HG03095 (cell line): ENCODE results near the gene NELFB.

Experiments used
- ATAC-seq: cut with Tn5 transposase; IDR thresholded peaks from one replicate; pipeline ENCODE4 v1.9.1; 2021; ENCODE audit warnings: moderate library complexity; ENCODE audit not compliant: unreplicated experiment

Gene NELFB

DNA sequence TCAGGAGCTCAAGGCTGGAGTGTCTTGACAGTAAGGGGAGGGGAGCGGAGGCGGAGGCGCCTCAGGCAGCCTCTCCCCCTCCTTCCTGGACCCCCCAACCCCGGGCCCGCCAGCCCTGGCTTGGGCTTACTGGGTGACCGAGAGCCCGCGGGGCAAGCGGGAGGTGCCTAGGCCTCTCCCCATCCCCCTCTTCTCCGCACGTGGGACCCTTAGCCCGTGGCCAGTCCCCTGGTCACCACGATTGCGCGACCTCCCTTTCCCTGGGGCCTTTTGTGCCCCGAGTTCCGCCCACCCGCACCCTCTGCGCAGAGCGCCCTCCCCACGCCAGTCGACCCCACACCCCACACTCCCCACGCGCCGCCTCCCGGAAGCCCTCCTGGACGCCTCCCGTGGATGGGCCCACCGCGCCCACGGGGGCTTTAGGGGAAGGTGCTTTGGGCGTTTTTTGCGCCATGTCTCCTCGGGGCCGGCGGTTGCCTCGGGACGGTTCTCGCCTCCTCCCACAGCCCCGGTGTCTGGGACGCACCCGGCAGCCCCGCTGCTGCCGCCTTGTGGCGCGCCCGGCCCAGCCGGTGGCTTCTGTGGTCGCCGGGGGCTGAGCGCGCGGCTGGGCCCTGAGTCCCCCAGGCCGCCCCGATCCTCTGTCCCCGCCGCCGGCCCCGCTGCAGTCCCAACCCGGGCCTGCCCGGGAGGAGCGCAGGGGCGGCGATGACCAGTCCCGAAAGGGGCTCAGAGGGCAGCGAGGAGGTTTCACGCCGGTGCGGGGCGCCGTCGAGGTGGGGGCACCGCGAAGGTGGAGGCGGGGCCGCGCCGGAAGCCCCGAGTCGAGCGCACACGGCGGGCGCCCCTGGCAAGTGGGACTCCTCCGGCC lies 25.6 kb downstream of the NELFB start:
- ATAC-seq = no peak

DNA sequence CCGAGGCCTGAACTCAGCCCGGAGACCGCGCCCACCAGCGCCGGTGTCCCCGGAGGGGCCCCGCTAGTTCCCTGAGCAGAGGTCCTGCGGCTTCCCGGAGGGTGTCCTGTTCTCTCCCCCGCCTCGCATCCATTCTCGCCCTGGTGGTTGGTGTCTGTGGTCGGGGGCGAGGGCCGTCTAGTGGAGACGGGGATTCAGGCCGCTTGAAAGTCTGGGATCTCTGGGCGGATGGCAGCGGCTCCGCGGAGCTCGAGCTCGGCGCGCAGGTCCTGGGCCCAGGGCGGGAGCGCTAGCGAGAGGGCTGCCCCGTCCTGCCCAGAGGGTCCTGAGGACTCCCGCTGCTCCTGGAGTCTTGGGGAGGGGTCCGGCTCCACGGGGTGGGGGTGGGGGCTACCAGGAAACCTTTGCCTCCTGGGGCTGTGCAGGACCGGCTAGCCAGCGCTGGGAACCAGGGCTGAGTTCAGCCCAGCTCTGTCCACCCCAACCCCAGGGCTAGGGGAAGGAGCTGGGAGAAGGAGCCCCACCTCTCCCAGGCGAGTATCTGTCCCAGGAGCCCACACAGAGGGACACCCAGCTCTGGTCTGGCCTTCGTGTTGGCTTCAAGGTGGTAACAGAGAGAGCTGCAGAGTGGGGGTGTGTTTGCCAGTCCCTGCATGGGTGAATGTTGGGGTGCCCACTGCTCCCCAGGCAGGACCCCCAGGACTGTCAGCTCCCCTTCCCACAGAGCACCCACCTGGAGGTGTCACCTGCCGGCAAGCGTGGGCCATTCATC lies 26.4 kb downstream of the NELFB start:
- ATAC-seq = no peak

DNA sequence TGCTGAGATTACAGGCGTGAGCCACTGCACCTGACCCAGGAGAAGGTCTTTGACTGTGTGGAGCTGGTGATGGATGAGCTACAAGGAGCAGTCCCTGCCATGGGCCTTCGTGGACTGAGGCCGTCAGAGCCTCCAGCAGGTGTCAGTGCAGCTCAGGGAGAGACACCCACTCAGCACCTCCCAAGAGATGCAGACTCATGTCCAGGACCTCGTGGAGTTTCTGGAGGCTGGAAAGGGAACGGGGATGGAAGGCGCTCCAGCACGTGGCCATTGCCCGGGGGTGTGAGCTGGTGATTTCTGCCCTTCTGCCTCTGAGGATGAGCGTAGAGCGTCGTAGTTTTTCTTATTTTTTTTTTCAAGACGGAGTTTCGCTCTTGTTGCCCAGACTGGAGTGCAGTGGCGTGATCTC lies 31.9 kb downstream of the NELFB start:
- no peak for ATAC-seq

DNA sequence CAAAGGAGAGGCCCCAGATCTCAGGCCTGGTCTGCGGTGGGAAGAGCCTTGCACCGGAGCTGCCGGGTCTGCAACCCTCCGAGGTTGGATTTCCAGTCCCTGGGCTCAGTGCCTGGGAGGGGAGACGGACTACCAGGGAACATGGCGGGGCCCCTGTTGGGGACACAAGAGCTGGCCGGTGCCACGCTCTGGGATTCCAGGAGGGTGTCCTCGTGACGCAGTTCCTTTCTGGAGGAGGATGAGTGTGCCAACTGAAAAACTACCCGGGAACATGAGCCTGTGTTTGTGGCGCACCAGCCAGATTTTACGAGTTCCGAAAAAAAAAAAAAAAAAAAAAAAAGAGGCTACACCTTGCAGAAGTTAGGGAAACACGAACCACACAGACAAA lies 38.0 kb downstream of the NELFB start:
- no peak for ATAC-seq

DNA sequence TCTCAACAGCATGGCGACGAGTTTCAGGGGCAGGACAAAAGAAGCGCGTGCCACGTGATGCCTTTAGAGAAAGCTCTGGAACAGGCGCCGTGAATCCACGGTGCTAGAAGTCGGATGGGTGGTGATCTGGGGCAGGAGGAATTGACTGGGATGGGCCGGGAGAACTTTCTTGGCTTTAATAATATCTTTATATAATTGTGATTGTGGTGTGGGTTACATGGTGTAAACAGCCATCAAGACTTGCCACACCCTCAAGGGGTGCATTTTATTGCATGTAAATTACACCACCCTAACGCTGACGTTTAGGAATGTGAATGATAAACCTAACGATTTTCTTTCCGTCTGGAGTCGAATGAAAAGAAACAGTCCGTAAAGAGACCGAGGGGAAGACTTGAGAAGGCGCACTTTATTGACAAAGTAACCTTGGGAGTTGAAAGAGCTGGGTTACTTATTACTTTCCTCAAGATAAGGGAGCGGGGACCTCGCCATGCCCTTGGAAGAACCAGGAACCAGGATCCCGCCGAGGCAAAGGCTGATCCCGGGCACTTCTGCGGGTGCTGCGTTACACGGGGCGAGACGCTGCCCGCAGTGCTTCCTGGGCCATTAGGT lies 38.5 kb downstream of the NELFB start:
- no peak for ATAC-seq

DNA sequence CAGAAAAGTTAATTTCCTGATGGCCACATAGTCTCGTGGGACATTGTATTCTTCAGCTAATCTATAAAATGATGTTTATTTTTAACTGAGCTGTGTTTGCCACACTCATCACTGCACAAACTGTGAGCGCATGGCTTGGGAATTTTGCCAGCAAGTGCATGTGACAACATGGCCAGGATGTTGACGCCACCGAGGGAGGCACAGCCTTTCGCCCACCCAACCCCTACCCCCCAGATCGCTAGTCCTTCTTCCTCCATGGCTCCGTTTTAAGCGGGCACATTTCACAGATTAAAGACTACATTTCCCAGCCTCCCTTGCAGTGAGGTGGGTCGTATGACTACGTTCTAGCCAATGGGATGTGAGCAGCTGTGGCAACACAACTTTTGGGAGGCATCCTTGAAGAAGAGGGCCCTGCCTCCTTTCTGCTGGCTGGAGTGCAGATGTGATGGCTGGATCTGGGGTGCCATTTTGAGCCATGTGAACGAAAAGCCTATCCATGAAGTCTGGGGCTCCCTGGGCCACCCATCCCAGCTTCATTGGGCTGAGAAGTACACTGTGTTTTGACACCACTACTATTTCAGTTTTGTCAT lies 39.1 kb downstream of the NELFB start:
- no peak for ATAC-seq

DNA sequence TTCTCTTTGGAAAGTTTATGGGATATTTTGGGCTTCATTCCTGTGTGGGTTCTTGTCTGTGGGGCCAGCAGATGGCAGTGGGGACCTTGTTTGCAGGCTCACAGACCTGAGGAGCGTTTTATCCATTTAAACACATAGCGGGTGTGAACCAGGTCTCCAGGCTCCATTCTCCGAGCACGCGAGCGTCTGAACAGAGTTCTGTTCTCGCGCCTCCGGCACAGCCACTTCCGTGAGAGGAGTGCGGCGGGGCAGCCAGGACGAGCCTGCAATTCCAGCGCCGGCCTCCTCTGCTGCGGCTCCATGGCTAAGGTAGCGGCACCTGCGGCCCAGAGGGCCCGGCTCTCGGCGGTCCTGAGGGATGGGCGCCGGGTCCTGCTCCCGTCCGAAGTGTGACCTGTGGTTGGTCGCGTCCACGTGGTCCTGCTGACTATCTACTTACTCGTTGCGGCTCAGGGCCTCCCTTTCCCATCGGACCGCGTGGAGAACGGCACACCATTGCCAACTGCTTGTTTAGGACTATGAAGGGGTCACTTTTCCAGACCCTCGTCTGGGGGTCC lies 39.6 kb downstream of the NELFB start:
- no peak for ATAC-seq

DNA sequence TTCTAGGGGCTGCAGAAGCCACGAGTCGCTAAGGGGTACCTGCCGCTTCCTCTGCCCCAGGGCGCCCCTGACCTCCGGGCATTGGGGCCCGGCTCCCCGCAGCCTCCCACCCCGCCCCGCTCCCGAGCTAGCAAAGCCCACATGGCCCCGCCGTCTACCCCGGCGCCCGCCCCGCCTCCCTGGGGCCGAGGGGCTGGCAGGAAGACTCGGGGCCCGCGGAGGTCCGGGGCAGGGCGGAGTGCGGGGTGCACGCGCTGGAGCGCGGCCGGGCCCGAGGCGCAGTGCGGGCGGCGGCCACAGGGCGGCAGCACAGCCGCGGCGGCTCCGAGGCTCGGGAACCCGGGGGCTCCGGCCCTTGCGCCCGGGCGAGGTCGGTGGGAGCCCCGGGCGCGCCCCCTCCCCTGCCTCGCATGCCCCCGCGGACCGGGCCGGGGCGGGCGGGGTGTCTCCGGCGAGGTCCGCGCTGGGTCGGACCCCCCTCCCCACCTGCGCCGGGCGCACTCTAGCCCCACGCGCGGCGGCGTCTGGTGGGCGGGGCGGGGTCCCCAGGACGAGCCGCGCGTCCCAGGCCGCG lies 40.2 kb downstream of the NELFB start:
- no peak for ATAC-seq

DNA sequence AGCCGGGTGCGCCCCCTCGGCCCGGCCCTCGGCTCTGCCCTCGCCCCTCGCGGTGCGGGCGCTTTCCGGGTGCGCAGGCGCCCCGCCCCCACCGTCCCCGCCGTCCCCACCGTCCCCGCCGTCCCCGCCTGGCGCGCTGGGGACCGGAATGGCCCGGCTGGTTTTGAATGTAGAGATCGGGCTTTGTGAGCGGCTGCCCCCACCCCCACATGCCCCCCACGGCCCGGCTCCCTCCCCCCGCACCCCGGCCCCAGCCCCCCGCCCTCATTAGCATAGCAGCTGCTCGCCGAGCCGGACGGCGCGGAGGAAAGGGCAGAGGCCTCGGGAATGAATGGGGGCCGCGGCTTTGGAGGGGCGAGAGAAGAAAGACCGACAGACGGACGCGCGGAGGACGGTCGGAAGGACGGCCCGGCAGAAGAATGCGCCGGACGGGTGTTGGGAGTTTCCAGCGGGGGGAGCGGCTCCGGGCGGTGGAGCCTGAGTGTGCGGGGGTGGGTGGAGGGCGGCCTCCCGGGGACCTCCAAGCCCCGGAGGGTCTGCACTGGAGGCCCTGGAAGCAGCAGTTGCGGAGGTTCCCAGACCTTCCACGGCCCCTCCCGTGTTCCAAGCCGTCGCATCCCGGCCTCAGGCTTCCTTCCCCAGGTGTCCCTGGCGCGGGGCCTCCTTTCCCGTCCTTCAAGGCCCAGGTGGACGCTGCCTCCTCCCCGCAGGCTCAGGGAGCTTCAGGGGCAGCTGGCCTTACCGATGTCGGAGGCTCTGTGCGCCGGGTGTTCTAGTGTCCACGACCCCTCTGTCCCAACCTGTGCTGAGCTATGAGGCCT lies 40.9 kb downstream of the NELFB start:
- no peak for ATAC-seq

DNA sequence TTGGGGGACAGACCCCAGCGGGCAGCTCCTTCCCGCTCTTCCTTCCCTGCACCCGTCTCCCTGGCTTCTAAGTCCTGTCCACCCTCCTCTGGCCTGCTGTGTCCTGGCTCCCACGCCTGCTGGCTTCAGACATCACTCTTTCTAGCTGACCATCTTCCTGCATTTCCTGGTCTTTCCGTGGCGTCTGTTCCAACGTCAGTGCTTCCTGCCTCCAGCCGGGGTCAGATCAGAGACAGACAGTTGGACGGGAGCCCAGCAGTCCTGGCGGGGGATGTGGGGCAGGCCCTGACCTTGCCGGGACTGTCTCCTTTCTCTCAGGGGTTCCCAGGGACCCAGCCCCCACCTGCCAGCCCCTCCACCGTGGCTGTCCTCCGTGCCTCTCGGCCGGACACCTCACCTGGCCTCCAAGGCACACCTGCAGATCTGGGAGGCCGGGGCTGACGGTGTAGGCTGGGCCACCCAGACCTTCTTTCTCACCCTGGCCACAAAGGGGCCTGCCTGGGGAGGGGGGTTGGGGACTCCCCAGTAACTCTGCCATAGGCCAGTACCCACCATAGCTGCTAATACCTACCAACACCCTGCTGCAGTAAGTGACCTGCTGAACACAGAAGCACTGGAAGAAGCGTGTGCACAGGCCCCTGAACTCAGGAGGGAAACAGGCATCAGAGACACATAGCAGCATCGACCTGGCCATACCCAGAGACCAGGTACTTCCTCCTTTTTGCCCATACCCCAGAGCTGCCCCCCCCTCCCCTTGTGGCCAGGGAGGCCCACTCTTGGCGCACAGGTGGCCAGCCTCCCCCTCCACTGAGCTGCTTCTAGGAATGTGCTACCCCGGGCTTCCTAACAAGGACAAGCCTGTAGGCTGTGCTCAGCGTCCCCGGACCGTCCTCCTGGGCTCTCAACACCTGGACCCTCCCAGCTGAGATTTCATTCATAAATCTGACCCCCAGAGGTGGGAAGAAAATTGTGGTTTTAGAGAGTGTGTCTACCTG lies 41.8 kb downstream of the NELFB start:
- no peak for ATAC-seq

DNA sequence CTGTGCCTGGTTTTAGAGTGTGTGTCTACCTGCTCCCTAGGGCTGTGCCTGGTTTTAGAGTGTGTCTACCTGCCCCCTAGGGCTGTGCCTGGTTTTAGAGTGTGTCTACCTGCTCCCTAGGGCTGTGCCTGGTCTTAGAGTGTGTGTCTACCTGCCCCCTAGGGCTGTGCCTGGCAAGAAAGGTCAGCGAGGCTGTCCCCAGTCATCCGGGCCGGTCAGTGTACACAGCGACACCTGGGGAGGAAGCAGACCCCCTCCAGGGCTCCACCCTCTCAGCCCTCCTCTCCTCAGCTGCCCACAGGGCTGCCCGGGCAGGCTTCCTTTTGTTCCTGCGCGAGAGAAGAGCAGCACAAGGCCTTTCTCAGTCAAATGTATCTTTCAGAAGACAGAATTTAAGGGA lies 42.8 kb downstream of the NELFB start:
- ATAC-seq = no peak

DNA sequence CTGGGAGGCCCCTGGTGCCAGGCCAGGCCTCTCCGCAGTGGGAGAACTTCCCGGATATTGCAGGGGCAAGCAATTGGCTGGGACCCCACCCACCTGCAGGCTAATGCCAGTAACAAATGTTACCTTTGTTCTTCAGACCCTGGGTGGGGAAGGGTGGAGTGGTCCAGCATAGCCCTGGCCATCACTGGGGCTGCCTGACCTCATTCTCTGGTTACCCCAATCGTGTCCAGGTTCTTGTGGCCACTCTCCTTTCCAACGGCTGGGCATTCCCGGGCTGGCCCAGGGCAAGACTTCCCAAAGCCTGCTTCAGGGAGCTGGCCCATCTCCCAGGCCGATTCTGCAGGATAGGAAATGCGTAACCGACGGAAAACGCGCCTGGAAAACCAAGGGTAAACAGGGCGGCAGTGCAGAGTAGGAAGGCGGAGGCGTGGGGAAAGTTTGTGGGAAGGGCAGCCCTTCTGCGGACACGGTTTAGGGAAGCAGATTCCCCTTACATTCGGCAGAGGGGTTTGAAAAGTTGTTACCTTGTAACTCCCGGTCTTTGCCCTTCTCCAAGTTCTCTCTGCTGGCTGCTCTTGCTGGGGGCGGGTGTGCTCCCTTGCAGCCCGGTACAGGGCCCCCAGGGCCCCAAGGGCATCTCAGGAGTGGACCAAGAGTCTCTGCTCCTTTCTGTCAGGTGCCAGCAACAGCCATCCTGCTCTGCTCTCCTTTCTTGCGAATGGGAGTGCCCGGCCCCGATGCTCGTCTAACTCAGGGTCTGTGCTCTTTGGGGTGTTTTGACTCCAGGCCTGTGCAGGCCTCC lies 43.5 kb downstream of the NELFB start:
- ATAC-seq = no peak

DNA sequence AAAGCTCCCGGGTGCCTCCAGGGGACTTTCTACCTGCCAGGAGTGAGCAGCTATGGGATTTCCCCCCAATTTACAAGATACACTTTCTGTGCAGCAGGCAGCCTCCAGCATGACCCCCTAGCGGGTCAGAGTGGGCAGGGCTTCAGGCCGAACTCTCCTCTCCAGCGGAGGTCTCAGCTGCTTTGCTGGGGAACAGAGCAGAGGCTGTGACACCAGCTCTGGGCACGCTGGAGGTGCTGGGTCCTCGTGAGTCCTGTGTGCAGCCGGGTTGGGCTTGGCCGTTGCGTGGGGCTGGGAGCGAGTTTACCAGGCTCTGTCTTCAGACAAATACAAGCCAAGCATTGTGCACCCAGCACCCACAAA lies 44.1 kb downstream of the NELFB start:
- ATAC-seq = no peak

DNA sequence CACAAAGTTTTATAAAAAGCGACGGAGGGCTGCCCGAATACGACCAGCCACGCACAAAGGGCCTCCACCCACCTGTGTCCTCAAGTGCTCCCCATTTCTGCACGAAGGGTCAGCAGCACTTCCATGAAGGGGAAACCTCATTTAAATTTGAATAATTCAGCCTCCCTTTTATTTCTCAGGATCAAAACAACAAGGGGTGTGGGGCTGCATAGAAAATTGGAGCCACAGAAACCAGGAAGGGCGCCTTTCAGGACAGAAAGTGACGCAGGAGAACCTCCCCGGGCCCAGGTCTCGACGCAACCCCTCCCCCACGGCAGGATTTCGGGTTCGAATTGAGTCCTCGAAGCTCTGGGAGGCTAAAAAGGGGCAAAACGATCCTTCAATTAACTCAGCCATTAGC lies 44.8 kb downstream of the NELFB start:
- ATAC-seq = no peak

DNA sequence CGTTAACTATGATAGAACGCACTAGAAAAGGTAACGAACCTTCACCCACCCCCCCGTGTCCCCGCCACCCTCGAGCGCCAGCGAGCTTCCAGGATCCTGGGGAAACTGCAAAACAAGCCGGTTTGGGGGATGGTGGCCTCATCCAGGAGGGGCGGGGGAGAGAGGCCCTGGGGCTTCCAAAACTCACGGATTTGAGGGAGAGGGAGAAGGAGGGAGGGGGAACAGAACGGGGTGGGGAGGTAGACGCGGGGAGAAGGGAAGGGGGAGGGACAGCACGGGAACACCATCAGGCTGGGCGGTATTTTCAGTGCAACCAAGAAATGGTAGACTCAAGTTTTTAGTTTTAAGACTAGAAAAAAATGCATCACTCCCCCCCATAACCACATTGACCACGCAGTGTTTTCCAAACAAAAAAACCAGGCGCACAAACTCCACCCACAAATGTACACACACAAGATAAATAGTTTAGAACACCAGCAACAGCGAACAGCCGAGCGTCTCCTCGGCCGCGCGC lies 45.5 kb downstream of the NELFB start:
- no peak for ATAC-seq

DNA sequence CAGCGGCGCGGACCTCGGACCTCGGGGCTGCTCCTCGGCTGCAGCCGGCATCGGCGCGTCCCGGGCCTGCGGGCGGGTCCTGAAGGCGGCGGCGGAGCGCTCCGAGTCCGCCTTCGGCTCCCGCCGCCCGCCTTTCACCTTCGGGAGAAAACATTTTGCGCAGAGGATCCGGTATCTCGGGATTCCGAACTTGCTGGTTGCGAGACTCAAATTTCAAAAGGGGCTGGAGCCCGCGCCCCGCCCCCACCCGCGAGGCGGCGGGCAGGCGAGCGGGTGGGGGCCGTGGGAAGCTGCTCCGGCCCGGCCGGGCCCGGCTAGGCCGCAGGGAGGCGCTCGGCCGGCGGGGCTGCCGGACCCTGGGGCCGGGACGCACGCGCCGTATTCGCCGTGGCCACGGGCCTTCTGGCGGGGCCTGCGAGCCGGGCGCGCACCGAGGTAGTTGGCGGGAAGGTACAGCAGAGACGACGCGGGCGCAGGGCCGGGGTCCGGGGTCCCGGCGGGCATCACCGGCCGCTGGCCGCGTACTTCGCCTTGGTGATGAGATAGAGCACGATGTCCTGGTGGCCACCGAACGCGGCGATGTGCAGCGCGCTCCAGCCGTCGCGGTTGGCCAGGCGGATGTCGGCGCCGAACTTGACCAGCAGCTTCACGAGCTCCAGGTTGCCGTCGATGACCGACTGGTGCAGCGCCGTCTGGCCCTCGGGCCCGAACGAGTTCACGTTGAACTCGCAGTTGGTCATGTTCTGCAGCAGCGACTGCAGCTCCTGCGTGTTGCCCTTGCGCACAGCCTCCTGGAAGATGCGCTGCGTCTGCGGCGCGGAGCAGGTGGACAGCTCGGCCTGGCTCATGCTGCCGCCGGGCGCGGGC lies 46.2 kb downstream of the NELFB start:
- ATAC-seq = no peak

DNA sequence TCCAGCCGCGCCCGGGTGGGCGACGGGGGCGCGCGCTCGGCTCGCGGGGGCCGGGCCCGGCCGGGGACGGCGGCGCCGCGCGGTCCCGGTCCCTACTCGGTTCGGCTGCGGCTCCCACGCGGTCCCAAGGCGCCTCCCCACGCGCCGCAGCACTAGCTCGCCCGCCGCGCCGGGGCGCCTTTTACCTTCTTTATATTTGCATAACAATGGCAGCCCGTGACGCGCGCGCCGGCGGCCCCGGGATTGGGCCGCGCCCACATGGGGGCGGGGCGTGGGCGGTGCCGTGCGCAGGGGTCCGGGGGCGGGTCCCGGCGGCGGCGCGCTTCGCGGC lies 47.0 kb downstream of the NELFB start, which contains the start of gene NRARP:
Gene NRARP, minus strand, starts transcription at position 154 of the 331 bp plus-strand sequence. CDS start 343 bp downstream, outside the sequence.
- ATAC-seq = peak; percentile 57
